ENCODE results near the gene TBPL1.

GRCh38 chr6:134022650-134023049 is 69.6 kb downstream of the TBPL1 start:
- TF ChIP-seq GATA2 (IDR thresholded peaks at IDR 0.05; ENCODE audit: low read depth, low read length) = no peak
- no peak for TF ChIP-seq GATA3 (IDR thresholded peaks at IDR 0.05; ENCODE audit: low read depth, low read length)

Data from SH-SY5Y (cell line).